Testis (tissue), 2 donors: Measurements from ENCODE around the gene DPP6.

Source experiments
- POLR2A ChIP-seq: fragments of 450-650 bp; IDR thresholded peaks from one replicate; pipeline ENCODE4 v1.6.1; 2017; ENCODE audit warnings: antibody characterized with exemption, mild to moderate bottlenecking, moderate library complexity
- TF ChIP-seq, protein P1 (sequence below), 3 experiments: fragments of 450-650 bp in 2 of 3; fragments of 200-600 bp in 1 of 3; sonication (generic) in 1 of 3; IDR thresholded peaks; one replicate each; pipeline ENCODE4 v1.5.1; 2016 to 2019; ENCODE audit warnings: antibody characterized with exemption in 3 of 3, mild to moderate bottlenecking in 2 of 3, moderate library complexity in 1 of 3

DNA sequence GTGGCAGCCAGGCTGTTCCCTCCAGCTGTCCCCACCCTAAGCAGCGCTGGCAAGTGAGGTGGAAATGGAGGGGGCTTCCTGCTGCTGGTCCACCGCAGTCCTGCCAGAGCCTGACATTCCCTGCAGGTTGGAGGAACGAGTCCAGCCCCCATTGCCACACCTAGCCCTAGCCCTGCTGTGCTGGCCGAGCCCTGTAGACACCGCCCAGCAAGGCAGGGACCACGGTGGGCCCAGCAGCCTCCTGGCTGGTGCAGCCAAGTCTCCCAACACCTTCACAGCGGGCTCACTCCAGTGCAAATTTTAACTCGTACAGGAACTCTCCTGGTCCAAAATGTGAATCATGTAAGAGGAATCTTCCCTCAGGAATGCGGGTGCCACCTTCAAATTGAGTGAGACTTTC, 834.4 kb downstream of the DPP6 start:
- TF ChIP-seq, protein P1, sequence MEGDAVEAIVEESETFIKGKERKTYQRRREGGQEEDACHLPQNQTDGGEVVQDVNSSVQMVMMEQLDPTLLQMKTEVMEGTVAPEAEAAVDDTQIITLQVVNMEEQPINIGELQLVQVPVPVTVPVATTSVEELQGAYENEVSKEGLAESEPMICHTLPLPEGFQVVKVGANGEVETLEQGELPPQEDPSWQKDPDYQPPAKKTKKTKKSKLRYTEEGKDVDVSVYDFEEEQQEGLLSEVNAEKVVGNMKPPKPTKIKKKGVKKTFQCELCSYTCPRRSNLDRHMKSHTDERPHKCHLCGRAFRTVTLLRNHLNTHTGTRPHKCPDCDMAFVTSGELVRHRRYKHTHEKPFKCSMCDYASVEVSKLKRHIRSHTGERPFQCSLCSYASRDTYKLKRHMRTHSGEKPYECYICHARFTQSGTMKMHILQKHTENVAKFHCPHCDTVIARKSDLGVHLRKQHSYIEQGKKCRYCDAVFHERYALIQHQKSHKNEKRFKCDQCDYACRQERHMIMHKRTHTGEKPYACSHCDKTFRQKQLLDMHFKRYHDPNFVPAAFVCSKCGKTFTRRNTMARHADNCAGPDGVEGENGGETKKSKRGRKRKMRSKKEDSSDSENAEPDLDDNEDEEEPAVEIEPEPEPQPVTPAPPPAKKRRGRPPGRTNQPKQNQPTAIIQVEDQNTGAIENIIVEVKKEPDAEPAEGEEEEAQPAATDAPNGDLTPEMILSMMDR (IDR thresholded peaks at IDR 0.05) = no peak
- TF ChIP-seq POLR2A = no peak
